T follicular helper cell (primary cell): ENCODE results near the gene SPNS3.

Source experiments
- DNase-seq: peaks from one replicate; pipeline ENCODE4 v3.0.0-alpha.2; 2020; ENCODE audit warnings: low read depth

Gene SPNS3

DNA sequence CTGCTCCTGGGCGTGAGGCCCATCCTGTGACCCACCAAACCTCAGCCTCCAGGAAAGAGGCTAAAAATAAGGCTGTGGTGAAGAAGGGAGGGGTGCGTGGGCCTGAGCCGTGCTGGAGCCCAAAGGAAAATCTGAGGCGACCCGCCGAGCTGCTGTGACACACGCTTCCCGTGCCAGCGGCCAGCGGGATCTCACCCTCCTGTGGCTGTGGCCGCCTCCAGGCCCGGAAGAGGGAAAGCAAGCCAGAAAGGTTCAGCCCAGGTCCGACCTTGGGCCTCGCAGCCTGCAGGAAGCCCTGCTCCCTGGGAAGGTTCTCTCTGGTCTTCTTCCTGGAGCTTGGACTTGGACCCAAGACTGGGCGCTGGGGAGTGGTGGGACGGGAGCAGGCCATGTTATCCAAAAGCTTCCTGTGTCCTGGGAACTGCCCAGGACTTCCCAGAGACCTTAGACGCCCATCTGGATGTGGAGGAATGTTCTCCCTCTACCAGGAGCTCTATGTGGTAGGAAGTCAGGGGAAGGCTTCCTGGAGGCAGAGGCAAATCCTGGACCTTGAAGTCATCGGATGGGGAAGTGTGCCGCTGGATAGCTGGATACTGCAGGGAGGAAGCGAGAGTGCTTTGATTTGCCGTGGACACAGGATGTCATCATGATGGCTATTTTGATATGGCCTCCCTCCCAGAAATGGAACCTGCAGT, 76.3 kb downstream of the SPNS3 start:
- no peak for DNase-seq

GRCh38 chr17:4510618-4510941, 76.8 kb downstream of the SPNS3 start:
- DNase-seq = no peak

GRCh38 chr17:4511199-4511932, 77.6 kb downstream of the SPNS3 start:
- no peak for DNase-seq

- no peak for DNase-seq
Measured at GRCh38 chr17:4512156-4513112, 78.7 kb downstream of the SPNS3 start.

GRCh38 chr17:4513113-4514032, 79.6 kb downstream of the SPNS3 start:
- DNase-seq = no peak

DNA sequence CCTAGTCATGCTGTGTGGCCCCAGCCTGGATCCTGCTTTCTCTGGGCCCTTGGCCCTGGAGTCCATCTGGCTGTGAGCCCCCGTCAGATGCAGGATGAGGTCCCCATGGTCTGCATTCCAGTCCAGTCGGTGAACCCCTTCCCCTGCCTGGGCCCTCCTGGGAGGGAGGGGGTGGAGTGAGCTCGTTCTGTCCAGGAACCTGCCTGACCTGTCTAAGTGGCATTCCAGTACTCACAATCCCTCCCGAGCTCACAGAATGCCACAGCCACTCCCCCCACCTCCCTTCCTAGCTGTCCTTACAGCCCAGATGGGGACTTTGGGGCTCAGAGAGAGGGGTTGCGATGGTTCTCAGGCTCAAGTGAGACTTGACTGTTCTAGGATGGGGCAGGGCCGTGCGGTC, 80.5 kb downstream of the SPNS3 start:
- DNase-seq = no peak

- DNase-seq = no peak
Measured at GRCh38 chr17:4514779-4515178, 81.0 kb downstream of the SPNS3 start.

- no peak for DNase-seq
Measured at GRCh38 chr17:4515501-4515900, 81.8 kb downstream of the SPNS3 start.

DNA sequence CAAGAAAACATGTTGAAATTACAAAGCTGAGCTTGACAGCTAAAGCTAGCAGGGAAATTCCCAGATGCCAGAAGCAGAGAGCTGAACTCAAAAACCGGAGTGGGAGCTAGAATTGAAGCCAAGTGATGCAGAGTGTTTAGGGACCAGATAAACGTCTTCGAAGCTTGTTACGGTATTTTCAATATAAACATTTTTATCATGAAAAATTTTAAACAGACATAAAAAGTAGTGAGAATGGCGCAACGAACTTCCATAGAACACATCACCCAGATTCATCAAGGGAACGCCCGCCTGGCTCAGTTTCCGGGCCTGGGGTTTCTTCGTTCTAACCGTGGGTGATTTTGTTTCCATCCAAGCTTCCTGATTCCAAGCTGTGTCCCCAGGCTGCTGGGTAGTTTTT, 83.0 kb downstream of the SPNS3 start:
- DNase-seq = no peak

DNA sequence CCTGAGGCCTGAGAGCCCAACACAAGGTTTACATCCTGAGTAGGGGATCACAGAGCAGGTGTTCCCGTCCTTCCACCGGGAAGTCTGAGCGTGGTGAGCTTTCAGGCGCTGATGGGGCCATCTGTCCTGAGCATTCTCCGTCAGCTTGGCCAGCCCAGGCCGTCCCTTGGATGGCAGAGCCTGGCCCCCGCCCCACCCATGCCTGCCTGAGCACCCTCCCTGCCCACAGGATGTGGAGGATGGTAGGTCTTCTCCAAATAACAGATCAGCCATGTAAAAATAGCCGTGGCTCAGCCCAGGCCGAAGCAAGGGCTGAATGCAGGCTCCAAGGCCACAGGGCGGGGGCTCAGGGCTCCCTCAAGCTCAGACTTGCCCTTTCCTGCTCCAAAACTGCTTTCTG, 85.2 kb downstream of the SPNS3 start:
- no peak for DNase-seq

DNA sequence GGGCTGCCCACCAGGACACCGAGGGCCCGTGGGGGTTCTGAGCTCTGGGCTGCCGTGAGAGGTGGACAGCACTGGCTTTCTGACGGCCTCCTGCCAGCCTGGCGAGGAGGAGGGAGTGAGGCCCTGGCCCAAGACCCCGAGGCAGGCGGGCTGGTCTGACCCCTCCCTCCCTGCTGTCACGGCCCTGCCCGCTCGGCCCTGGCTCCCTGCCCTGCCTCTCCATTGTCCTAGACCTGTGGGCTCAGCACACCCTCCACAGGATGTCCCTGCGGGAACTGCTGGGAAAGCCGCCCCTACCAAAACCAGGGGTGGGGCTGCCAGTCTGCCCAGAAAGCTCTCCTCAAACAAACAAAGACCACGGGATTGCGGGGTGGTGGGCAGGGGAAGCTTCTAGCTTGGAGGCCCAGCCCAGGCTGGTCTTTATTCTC, 85.6 kb downstream of the SPNS3 start:
- no peak for DNase-seq

GRCh38 chr17:4520060-4520893, 86.5 kb downstream of the SPNS3 start:
- DNase-seq = no peak

- DNase-seq = no peak
Measured at GRCh38 chr17:4520894-4521600, 87.3 kb downstream of the SPNS3 start.

GRCh38 chr17:4522661-4523060, 88.9 kb downstream of the SPNS3 start:
- DNase-seq = no peak

- no peak for DNase-seq
Measured at GRCh38 chr17:4523946-4524345, 90.2 kb downstream of the SPNS3 start.

- no peak for DNase-seq
Measured at GRCh38 chr17:4525691-4526397, 92.1 kb downstream of the SPNS3 start.

- no peak for DNase-seq
Measured at GRCh38 chr17:4527134-4527533, 93.4 kb downstream of the SPNS3 start.

GRCh38 chr17:4527566-4528125, 93.9 kb downstream of the SPNS3 start:
- no peak for DNase-seq
